SK-N-SH (cell line): Measurements from ENCODE around the gene AIF1. TPM values are rescaled to one million over a fixed set of nuclear protein-coding genes. Genes with fewer than 3 reads are reported as not detected.

Experiments used
- CTCF ChIA-PET: fragments of 300-600, 350-600 bp; formaldehyde crosslinking; extraction: SDS; loops from one replicate; lab custom pipeline; 2021; lab: Yijun Ruan, JAX
- POLR2A ChIA-PET: fragments of 350-600 bp; sonication (Branson Sonifier 250); formaldehyde crosslinking; extraction: SDS; loops from one replicate; lab custom pipeline; 2020; ENCODE audit warnings: antibody characterized with exemption, inconsistent platforms; lab: Yijun Ruan, JAX
- DNase-seq: peaks from one replicate; pipeline ENCODE4 v3.0.0; 2012
- H2AFZ ChIP-seq: fragments of 200-600 bp; sonication (generic); 2 replicates; pipeline ENCODE4 v1.8.1; 2016; ENCODE audit warnings: antibody characterized with exemption, mild to moderate bottlenecking, low read depth
- H3F3A ChIP-seq: fragments of 200-600 bp; sonication (generic); replicated peaks from 2 replicates; pipeline ENCODE3; 2016; ENCODE audit warnings: antibody characterized with exemption, mild to moderate bottlenecking; ENCODE audit not compliant: insufficient read depth
- H3K27ac ChIP-seq, 2 experiments: fragments of 200-500 bp in 1 of 2; fragments of 200-600 bp in 1 of 2; sonication (Bioruptor generic) in 1 of 2; sonication (generic), shearing (Covaris generic) in 1 of 2; 2 replicates each; pipeline versions ENCODE4 v1.5.1 to v1.6.1; 2014 to 2016; ENCODE audit warnings: low read depth in 2 of 2, inconsistent platforms in 1 of 2, low read length in 1 of 2, mild to moderate bottlenecking in 1 of 2, mixed read lengths in 1 of 2
- H3K27me3 ChIP-seq: fragments of 200-600 bp; sonication (generic), shearing (Covaris generic); 2 replicates; pipeline ENCODE4 v1.6.1; 2016; ENCODE audit warnings: mixed run types; ENCODE audit not compliant: insufficient read depth
- H3K36me3 ChIP-seq, 2 experiments: fragments of 200-500 bp in 1 of 2; fragments of 200-600 bp in 1 of 2; sonication (Bioruptor generic) in 1 of 2; sonication (generic) in 1 of 2; replicated peaks in 1 of 2; 2 replicates each; pipeline versions ENCODE3 to v1.5.1; 2014 to 2016; ENCODE audit warnings: low read length in 1 of 2, mild to moderate bottlenecking in 1 of 2; ENCODE audit not compliant: insufficient read depth in 2 of 2, control insufficient read depth in 1 of 2
- H3K4me1 ChIP-seq, 2 experiments: fragments of 200-500 bp in 1 of 2; fragments of 200-600 bp in 1 of 2; sonication (Bioruptor generic) in 1 of 2; sonication (generic), shearing (Covaris generic) in 1 of 2; 2 replicates each; pipeline versions ENCODE4 v1.5.1 to v1.6.1; 2014 to 2016; ENCODE audit warnings: low read depth in 1 of 2, low read length in 1 of 2, mixed run types in 1 of 2; ENCODE audit not compliant: insufficient read depth in 2 of 2, control insufficient read depth in 1 of 2
- H3K4me2 ChIP-seq: fragments of 200-600 bp; sonication (generic), shearing (Covaris generic); 2 replicates; pipeline ENCODE4 v1.6.1; 2017; ENCODE audit warnings: mixed run types
- H3K4me3 ChIP-seq, 2 experiments: fragments of 200-500 bp in 1 of 2; fragments of 200-600 bp in 1 of 2; sonication (Bioruptor generic) in 1 of 2; sonication (generic), shearing (Covaris generic) in 1 of 2; 2 replicates each; pipeline versions ENCODE4 v1.5.1 to v1.8.1; 2014 to 2016; ENCODE audit warnings: low read depth in 2 of 2, inconsistent platforms in 1 of 2, low read length in 1 of 2, mild to moderate bottlenecking in 1 of 2, mixed read lengths in 1 of 2, moderate library complexity in 1 of 2
- H3K79me2 ChIP-seq: fragments of 200-600 bp; sonication (generic); 2 replicates; pipeline ENCODE4 v1.8.1; 2017; ENCODE audit warnings: mild to moderate bottlenecking; ENCODE audit not compliant: insufficient read depth
- H3K9ac ChIP-seq: fragments of 200-600 bp; sonication (generic); 2 replicates; pipeline ENCODE4 v1.6.1; 2017; ENCODE audit warnings: mixed run types
- H3K9me2 ChIP-seq: fragments of 200-600 bp; sonication (generic); 2 replicates; pipeline ENCODE4 v1.6.1; 2017; ENCODE audit warnings: mixed run types
- H3K9me3 ChIP-seq: fragments of 200-600 bp; sonication (generic); 2 replicates; pipeline ENCODE4 v1.6.1; 2017; ENCODE audit warnings: mixed run types, mild to moderate bottlenecking, moderate library complexity
- H4K20me1 ChIP-seq: fragments of 200-600 bp; sonication (generic); 2 replicates; pipeline ENCODE4 v1.6.1; 2017; ENCODE audit warnings: mild to moderate bottlenecking, mixed run types; ENCODE audit not compliant: insufficient read depth
- CHD2 ChIP-seq: fragments of 150-350 bp; IDR thresholded peaks from 2 replicates; pipeline ENCODE4 v1.6.1; 2018; ENCODE audit warnings: low read length; ENCODE audit not compliant: partially characterized antibody
- CTCF ChIP-seq: fragments of 200-600 bp; sonication (generic); IDR thresholded peaks from 2 replicates; pipeline ENCODE4 v1.6.1; 2017; ENCODE audit warnings: antibody characterized with exemption, mild to moderate bottlenecking, moderate library complexity
- ELF1 ChIP-seq: IDR thresholded peaks from 2 replicates; pipeline ENCODE4 v1.4.0; 2012
- GABPA ChIP-seq: IDR thresholded peaks from 2 replicates; pipeline ENCODE4 v1.4.0; 2012; ENCODE audit warnings: low read depth, mild to moderate bottlenecking
- IRF3 ChIP-seq: fragments of 150-350 bp; IDR thresholded peaks from 2 replicates; pipeline ENCODE4 v1.6.1; 2016; ENCODE audit warnings: mild to moderate bottlenecking, low read depth, low read length
- JUND ChIP-seq: IDR thresholded peaks from 2 replicates; pipeline ENCODE4 v1.4.0; 2012
- MXI1 ChIP-seq: IDR thresholded peaks from 2 replicates; pipeline ENCODE4 v1.6.1; 2012; ENCODE audit warnings: mild to moderate bottlenecking, low read depth, low read length, improper control_type of control experiment
- PBX3 ChIP-seq: IDR thresholded peaks from 2 replicates; pipeline ENCODE4; 2012
- RAD21 ChIP-seq: IDR thresholded peaks from 2 replicates; pipeline ENCODE4 v1.6.1; 2012; ENCODE audit warnings: mild to moderate bottlenecking, low read length
- SMC3 ChIP-seq: IDR thresholded peaks from 2 replicates; pipeline ENCODE4 v1.6.1; 2012; ENCODE audit warnings: low read depth, low read length, improper control_type of control experiment
- TCF12 ChIP-seq: IDR thresholded peaks from 2 replicates; pipeline ENCODE4 v1.4.0; 2012
- YY1 ChIP-seq: IDR thresholded peaks from 2 replicates; pipeline ENCODE4 v1.4.0; 2012; ENCODE audit warnings: low read depth, mild to moderate bottlenecking
- WGBS: methylation state at CpG from one replicate; pipeline ENCODE4 v1.1.6; 2017; ENCODE audit warnings: low lambda C conversion rate; 5-methylcytosine and 5-hydroxymethylcytosine counted together
- polyA plus RNA-seq, 3 experiments: library from polyadenylated mRNA; depleted of rRNA; stranded (reverse); fragments of >200 nt; gene quantifications; 2 replicates each; pipeline ENCODE4 v1.2.3, GENCODE V29; 2012

The AIF1 gene
- polyA plus RNA-seq, 1 of the 3 experiments (the other 2 are of a cell fraction): not detected

- CTCF ChIA-PET: interaction anchor here (2.2 to 13.5 kb wide), 2 partner anchors 11 to 46 kb away, joined by 19 to 301 read pairs; partner anchors contain the start of genes ATP6V1G2, DDX39B, LTB and NFKBIL1
- no peak overlapping the region for H3K9ac ChIP-seq
- no peaks in the 10 kb centered on the region for H3K27me3 ChIP-seq
- no peaks in the 10 kb centered on the region; a peak in 1 of 4 replicates for H3K4me1 ChIP-seq
- no peak overlapping the region for H2AFZ ChIP-seq
- WGBS: 89% methylated on average over 5 of the region's 7 CpGs
- H3F3A ChIP-seq: peaks cover 3% of the 10 kb centered on the region
- no peak overlapping the region for H3K4me2 ChIP-seq
- DNase-seq: no peak
- POLR2A ChIA-PET: no interaction called here
- H3K79me2 ChIP-seq: no peaks in the 10 kb centered on the region
- H3K36me3 ChIP-seq: no peaks in the 10 kb centered on the region
- H4K20me1 ChIP-seq: no peaks in the 10 kb centered on the region
- H3K9me2 ChIP-seq: no peaks in the 10 kb centered on the region
- no peaks in the 10 kb centered on the region for H3K9me3 ChIP-seq
- H3K4me3 ChIP-seq: no peak overlapping the region
- no peak overlapping the region for H3K27ac ChIP-seq
- TF ChIP-seq RAD21 (no peak), CHD2 (no peak), YY1 (no peak), PBX3 (no peak), ELF1 (no peak), TCF12 (no peak), IRF3 (no peak), GABPA (no peak), JUND (no peak)
- TF ChIP-seq, all 33 proteins: peak for 0
Measured at GRCh38 chr6:31592396-31592771, 22.6 kb upstream of the AIF1 start.

GRCh38 chr6:31597006-31597405 is 18.0 kb upstream of the AIF1 start:
- Histone ChIP-seq H3K4me3 (no peak overlapping the region; a peak in 1 of 4 replicates), H3K9me2 (no peaks in the 10 kb centered on the region), H3F3A (peaks cover 3% of the 10 kb centered on the region), H3K27ac (no peak overlapping the region), H3K79me2 (no peaks in the 10 kb centered on the region), H3K4me2 (no peak overlapping the region), H4K20me1 (no peaks in the 10 kb centered on the region), H3K27me3 (no peaks in the 10 kb centered on the region), H2AFZ (no peak overlapping the region), H3K9ac (no peak overlapping the region), H3K36me3 (no peaks in the 10 kb centered on the region)
- peak; percentile 70 for DNase-seq
- 3% methylated on average over 2 of the region's 2 CpGs for WGBS
- CTCF ChIA-PET: interaction anchor here (1.0 to 13.5 kb wide), 10 partner anchors 10 to 230 kb away, joined by 3 to 312 read pairs (median 17); partner anchors contain the start of genes AIF1, ATP6V1G2, DDX39B and LST1
- TF ChIP-seq MXI1 (peak; percentile 51; the same call in 1 of the 2 replicates), RAD21 (peak; percentile 49), CTCF (peak; percentile 59), SMC3 (peak; percentile 55; the same call in 1 of the 2 replicates), ELF1 (no peak)
- TF ChIP-seq, all 33 proteins: peak for 4
- no peaks in the 10 kb centered on the region for H3K9me3 ChIP-seq
- H3K4me1 ChIP-seq: no peaks in the 10 kb centered on the region
- POLR2A ChIA-PET: interaction anchor here (1.6 kb wide), 1 partner anchor 50 kb away, joined by 5 read pairs; the partner anchor contains the start of genes ATP6V1G2 and NFKBIL1
